Ramos (cell line): ENCODE results near the gene AP3S1.

ENCODE experiments used
- in situ Hi-C: fragments of 300-500 bp; cut with MboI; formaldehyde crosslinking; loops from one replicate; pipeline ENCODE4 v1.14.3; 2022; ENCODE audit warnings: low sequenced_read_pairs; ENCODE audit not compliant: unreplicated experiment

Gene AP3S1

GRCh38 chr5:115963566-115963965 is 121.8 kb downstream of the AP3S1 start:
- in situ Hi-C loops, result no loop called here
